Choroid plexus epithelial cell (primary cell): ENCODE results near the gene NR4A3.
A peak's percentile ranks its signal among the peaks of the same experiment; 100 is the strongest.

Experiments used
- DNase-seq: peaks from one replicate; pipeline ENCODE4 v3.0.0-alpha.2; 2010; ENCODE audit warnings: low read depth
- H3K4me3 ChIP-seq: 2 replicates; pipeline ENCODE4 v1.5.1; 2011; ENCODE audit warnings: low read depth, mild to moderate bottlenecking, control low read depth, low read length, moderate library complexity
- TF ChIP-seq, protein P1 (sequence below): conservative IDR thresholded peaks from 2 replicates; pipeline ENCODE4 v1.5.1; 2011; ENCODE audit warnings: low read depth, mild to moderate bottlenecking, control low read depth, inconsistent platforms, low read length, moderate library complexity

The NR4A3 gene

DNA sequence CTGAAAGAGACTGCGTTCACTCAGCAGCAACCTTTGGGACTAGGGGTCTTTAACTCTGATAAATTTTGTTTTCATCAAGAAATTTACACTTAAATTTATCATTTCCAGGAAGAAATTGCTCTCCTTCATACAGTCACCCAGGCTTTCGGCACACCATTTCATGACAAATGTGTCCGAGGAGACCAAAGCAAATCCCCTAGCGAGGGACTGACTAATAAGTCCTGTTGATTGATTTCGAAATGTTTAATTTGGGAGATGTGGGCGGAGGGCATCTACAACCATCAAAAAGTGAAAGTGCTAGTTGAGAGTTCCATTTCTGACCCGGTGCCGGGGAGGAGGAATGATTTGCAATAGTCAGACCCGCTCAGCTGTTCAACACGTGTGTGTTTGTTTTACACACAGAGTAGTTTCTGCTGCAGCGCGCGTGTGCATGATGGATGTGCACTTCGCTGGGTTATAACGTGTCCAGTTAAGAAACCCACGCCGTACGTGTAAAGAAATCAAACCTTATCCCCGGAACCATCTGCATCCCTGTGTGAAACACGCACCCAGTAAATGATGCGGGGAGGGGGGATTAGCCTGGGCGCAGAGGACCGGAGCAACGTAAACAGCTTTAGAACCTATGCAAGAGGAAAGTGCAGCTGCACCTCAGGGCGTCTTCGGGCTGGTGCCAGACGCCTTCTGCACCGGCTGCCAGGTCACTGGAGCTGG lies 845 bp upstream of the NR4A3 start:
- DNase-seq, result peak; percentile 90
- TF ChIP-seq, protein P1, sequence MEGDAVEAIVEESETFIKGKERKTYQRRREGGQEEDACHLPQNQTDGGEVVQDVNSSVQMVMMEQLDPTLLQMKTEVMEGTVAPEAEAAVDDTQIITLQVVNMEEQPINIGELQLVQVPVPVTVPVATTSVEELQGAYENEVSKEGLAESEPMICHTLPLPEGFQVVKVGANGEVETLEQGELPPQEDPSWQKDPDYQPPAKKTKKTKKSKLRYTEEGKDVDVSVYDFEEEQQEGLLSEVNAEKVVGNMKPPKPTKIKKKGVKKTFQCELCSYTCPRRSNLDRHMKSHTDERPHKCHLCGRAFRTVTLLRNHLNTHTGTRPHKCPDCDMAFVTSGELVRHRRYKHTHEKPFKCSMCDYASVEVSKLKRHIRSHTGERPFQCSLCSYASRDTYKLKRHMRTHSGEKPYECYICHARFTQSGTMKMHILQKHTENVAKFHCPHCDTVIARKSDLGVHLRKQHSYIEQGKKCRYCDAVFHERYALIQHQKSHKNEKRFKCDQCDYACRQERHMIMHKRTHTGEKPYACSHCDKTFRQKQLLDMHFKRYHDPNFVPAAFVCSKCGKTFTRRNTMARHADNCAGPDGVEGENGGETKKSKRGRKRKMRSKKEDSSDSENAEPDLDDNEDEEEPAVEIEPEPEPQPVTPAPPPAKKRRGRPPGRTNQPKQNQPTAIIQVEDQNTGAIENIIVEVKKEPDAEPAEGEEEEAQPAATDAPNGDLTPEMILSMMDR, result no peak
- H3K4me3 ChIP-seq, result peak overlapping the region; percentile 89

- TF ChIP-seq, protein P1, result no peak
- H3K4me3 ChIP-seq, result peak overlapping the region; percentile 89
- peak; percentile 64 for DNase-seq
Measured at GRCh38 chr9:99822109-99822805, 572 bp downstream of the NR4A3 start.

DNA sequence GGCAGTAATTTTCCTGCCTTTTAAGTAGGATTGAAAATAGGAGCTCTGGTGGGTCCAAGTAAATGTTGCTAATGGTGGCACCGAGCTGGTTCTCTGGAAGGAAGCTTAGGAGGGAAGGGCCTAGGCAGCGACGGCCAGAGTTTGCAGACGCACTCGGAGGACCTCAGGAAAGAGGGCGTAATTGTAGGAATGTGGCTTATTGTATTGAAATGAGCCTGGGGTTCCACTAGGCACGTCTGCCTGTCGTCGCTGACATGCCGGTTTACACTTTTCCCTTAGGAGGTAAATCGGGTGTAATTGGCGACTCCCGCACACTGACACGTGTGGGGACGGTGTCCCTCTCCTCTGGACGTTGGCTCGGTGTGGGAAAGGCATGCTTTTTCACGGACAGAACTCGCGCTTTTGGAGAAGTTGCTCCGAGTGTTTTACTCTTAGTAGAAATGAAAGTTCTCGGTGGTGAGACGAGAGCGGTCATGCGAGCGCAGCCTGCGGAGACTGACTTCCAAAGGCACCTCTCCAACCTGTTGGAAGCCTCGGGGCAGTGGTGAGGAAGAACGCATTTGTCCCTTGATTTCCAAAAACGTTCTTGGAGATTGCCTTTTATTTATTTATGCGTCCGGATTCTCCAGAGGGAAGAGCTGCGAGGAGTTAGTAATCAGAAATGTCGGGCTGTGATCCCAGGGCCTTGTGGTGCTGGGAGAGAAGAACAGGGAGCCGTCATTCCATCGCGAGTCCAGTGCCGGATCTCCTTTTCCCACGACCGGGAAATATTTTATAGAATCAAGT lies 1.3 kb downstream of the NR4A3 start:
- DNase-seq, result peak; percentile 36
- H3K4me3 ChIP-seq, result peak overlapping the region; percentile 89
- TF ChIP-seq, protein P1, result no peak

- peak overlapping the region; percentile 89 for H3K4me3 ChIP-seq
- DNase-seq, result peak; percentile 32
- TF ChIP-seq, protein P1, result no peak
Measured at GRCh38 chr9:99823681-99824377, 2.1 kb downstream of the NR4A3 start.

DNA sequence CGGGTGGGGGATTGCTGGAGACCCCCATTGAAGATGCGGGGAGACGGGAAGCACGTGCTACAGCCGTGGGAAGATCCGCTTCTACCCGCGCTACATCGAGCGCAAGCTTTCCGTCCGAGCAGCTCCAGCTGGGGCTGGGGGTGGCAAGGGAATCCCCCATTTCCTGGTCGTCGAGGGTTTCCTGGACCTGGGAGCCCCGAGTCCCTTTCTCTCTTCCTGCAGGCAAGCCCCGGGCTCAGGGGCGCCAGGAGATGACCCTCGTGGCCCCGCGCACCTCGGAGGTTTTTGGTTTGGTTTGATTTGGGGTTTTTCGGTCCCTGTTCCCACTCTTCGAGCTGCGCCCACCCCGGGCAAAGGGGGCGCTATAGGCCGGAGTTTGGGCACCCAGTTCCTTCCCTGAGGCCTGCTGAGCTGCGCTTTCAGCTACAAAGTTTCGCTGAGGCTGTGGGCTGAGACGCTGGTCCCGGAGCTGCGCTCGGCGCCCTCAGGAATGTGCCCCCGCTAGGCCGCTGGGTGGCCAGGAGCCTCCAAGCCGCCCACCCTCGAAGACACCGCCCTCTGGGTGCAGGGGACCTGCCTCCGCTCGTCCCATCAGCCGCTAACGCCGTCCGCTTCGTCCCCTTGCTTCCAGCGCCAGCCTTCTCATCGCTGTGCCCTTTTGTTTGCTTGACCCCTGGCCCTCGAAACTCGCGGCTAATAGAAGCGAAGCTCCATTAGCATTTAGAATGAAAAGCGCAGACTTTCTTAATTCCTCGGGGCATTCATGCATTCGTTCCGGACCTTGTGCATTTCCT lies 2.9 kb downstream of the NR4A3 start:
- peak overlapping the region; percentile 89 for H3K4me3 ChIP-seq
- TF ChIP-seq, protein P1, result peak; percentile 74
- peak; percentile 55 for DNase-seq
